Measurements from ENCODE around the gene TNFAIP8L2.

Gene TNFAIP8L2

DNA sequence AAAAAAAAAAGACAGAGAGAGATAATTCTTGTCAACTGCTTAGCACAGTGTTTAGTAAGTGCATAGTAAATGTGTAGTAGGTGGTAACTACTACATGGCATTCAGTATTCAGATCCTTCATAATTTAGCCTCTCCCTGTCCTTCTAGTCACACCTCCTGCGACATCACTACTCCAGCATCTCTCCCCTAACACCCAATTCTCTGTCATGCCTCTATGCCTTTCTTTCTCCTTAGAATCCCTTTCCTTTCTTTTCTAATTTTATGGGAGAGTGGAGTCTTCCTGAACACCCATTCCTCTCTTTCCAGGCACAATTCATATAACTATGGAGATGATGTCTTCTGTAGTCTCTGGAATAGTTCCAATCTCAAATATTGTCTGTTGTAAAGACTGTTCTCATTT, 37.4 kb downstream of the TNFAIP8L2 start:
- H3K27ac ChIP-seq = no peak overlapping the region
- TF ChIP-seq, protein P1, sequence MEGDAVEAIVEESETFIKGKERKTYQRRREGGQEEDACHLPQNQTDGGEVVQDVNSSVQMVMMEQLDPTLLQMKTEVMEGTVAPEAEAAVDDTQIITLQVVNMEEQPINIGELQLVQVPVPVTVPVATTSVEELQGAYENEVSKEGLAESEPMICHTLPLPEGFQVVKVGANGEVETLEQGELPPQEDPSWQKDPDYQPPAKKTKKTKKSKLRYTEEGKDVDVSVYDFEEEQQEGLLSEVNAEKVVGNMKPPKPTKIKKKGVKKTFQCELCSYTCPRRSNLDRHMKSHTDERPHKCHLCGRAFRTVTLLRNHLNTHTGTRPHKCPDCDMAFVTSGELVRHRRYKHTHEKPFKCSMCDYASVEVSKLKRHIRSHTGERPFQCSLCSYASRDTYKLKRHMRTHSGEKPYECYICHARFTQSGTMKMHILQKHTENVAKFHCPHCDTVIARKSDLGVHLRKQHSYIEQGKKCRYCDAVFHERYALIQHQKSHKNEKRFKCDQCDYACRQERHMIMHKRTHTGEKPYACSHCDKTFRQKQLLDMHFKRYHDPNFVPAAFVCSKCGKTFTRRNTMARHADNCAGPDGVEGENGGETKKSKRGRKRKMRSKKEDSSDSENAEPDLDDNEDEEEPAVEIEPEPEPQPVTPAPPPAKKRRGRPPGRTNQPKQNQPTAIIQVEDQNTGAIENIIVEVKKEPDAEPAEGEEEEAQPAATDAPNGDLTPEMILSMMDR (conservative IDR thresholded peaks at IDR 0.05) = no peak

DNA sequence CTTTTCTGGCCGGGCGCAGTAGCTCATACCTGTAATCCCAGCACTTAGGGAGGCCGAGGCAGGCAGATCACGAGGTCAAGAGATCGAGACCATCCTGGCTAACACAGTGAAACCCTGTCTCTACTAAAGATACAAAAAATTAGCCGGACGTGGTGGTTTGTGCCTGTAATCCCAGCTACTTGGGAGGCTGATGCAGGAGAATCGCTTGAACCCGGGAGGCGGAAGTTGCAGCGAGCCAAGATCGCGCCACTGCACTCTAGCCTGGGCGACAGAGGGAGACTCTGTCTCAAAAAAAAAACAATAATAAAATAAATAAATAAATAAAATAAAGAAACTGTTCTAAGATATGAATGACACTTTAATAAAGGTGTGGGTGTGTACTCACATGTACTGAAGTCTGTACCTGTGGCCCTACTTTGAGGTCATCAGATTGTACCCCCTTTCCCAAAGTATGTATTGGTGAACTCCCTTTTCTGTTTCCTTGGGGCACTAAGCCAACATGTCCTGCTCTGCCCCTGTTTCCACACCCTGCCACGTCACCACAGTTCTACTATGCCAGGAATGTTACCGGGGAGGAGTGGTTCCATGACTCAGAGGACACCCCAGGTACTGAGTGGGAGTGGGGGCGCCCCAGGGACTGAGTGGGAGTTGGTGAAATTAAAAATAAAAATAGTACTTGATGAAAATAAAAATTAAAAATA, 38.6 kb downstream of the TNFAIP8L2 start:
- peak overlapping the region; percentile 66; the same call in 1 of the 2 replicates for H3K27ac ChIP-seq

DNA sequence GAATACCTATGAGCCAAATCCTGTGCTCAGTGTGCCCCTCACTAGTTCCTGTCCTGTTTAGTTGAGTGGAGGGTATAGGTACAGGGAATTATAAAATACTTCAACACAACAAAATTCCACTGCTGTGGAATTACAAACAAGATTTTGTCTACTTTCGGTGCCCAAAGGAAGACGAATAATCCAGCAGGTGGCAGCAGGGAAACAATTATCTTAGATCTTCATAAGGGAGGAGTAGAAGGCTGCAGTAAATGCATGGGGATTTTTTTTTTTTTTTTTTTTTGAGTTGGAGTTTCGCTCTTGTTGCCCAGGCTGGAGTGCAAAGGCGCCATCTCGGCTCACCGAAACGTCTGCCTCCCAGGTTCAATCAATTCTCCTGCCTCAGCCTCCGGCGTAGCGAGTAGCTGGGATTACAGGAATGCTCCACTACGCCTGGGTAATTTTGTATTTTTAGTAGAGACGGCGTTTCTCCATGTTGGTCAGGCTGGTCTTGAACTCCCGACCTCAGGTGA, 39.9 kb downstream of the TNFAIP8L2 start:
- TF ChIP-seq, protein P1 (conservative IDR thresholded peaks at IDR 0.05) = peak; percentile 82
- H3K27ac ChIP-seq = peak overlapping the region; percentile 66

- peak overlapping the region; percentile 93 for H3K27ac ChIP-seq
- TF ChIP-seq, protein P1 (conservative IDR thresholded peaks at IDR 0.05) = no peak
These were observed 41.4 kb downstream of the TNFAIP8L2 start for GRCh38 chr1:151197863-151198253.

DNA sequence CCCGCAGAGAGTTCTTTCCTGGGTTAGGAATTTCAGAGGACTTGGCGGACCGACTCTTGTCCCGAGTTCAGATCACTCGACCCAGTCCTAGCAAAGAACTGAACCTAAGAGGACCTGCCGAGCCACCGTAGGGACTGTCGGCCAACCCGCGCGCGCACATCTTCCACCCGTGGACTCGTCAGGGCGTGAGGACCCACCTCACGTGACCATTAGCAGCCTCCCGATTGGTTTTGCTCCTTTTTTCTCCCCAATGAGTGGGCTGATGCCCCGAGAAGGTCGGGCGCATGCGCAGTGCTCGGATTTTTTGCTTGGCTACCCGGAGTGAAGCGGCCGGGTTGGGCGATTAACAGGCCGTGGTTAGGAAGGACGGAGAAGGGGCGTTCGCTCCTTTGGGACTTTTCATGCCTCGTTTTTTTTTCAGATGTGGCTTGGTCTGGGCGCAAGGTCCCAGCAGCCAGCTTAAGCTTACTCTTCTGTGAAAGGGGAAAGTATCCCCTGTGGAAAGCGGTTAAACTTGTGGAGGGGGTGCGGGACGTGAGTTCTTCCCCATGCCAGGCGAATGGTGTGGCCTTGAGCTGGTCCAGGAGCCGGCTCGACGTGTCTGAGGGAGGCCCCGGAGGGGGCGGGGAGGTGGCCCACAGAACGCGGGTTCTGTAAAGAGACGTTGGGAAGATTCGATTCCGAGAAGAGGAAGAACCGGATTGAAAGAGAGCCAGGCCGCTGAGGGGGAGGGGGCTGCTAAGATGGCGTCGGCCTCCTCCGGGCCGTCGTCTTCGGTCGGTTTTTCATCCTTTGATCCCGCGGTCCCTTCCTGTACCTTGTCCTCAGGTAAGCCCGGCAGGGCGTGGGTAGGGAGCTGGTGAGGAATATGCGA, 42.0 kb downstream of the TNFAIP8L2 start, which contains the start of gene PIP5K1A:
PIP5K1A (plus strand) TSS at position 299 of the 874 bp plus-strand sequence; CDS start at position 744, 445 bp downstream.
- TF ChIP-seq, protein P1 (conservative IDR thresholded peaks at IDR 0.05) = no peak
- peak within 1 kb of the TSS; percentile 93 for H3K27ac ChIP-seq

- TF ChIP-seq, protein P1 (conservative IDR thresholded peaks at IDR 0.05) = no peak
- H3K27ac ChIP-seq = peak overlapping the region; percentile 93
These were observed 43.6 kb downstream of the TNFAIP8L2 start for GRCh38 chr1:151199873-151200581.

DNA sequence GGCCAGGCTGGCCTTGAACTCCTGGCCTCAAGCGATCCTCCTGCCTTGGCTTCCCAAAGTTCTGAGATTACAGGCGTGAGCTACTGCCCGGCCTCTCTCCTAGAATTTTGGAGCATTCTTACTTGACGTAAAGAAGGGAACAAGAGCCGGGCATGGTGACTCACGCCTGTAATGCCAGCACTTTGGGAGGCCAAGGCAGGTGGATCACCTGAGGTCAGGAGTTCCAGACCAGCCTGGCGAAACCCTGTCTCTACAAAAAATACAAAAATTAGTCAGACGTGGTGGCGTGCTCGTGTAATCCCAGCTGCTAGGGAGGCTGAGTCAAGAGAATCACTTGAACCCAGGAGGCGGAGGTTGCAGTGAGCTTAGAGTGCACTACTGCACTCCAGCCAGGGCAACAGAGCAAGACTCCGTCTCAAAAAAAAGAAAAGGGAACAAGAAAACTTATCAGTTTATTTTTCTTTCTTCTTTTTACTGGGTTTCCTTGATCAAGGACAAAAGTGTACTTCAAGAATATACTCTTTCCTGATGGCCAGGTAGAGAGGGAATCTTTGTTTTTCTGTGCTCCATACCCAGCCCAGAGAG, 49.0 kb downstream of the TNFAIP8L2 start:
- peak overlapping the region; percentile 93 for H3K27ac ChIP-seq

Measured in VCaP (cell line).